Testis (tissue), 3 donors: Measurements from ENCODE around the gene NFKB1. TPM values are rescaled to one million over a fixed set of nuclear protein-coding genes. Genes with fewer than 3 reads are reported as not detected.

ENCODE experiments used
- DNase-seq: peaks from one replicate; pipeline ENCODE4 v3.0.0-alpha.2; 2019
- H3K27ac ChIP-seq, 2 donors: fragments of 200-600 bp; sonication (generic); one replicate each; pipeline ENCODE4 v1.5.1; 2019
- H3K27me3 ChIP-seq: fragments of 200-600 bp; sonication (generic); one replicate; pipeline ENCODE4 v1.5.1; 2019
- H3K36me3 ChIP-seq: fragments of 200-600 bp; sonication (generic); one replicate; pipeline ENCODE4 v1.5.1; 2017; ENCODE audit warnings: low read depth; ENCODE audit errors: missing control alignments
- H3K4me1 ChIP-seq: fragments of 200-600 bp; sonication (generic); one replicate; pipeline ENCODE4 v1.5.1; 2019
- H3K4me3 ChIP-seq, 2 donors: fragments of 200-600 bp; sonication (generic); one replicate each; pipeline ENCODE4 v1.5.1; 2017 to 2019
- H3K9me3 ChIP-seq: fragments of 200-600 bp; sonication (generic); one replicate; pipeline ENCODE4 v1.5.1; 2017
- CTCF ChIP-seq, 3 experiments: fragments of 450-650 bp in 2 of 3; fragments of 200-600 bp in 1 of 3; sonication (generic) in 1 of 3; IDR thresholded peaks; one replicate each; pipeline ENCODE4 v1.5.1; 2016 to 2019; ENCODE audit warnings: antibody characterized with exemption in 3 of 3, mild to moderate bottlenecking in 2 of 3, moderate library complexity in 1 of 3
- POLR2A ChIP-seq: fragments of 450-650 bp; IDR thresholded peaks from one replicate; pipeline ENCODE4 v1.6.1; 2017; ENCODE audit warnings: antibody characterized with exemption, mild to moderate bottlenecking, moderate library complexity
- WGBS, 2 donors: methylation state at CpG; one replicate each; pipeline ENCODE4 v1.1.5; 2018; 5-methylcytosine and 5-hydroxymethylcytosine counted together
- intact Hi-C: fragments of 100-400 bp; cut with DNase I; formaldehyde crosslinking; loops from one replicate; pipeline ENCODE4 v1.15.1; 2023; ENCODE audit warnings: low total_unique reads
- polyA plus RNA-seq: library from polyadenylated mRNA; stranded (reverse); fragments of 350-450 nt; fragmentation: Illumina TruSeq; extraction: RNeasy Lipid Tissue Mini Kit (QIAGEN cat#74804); gene quantifications from one replicate; pipeline ENCODE4 v1.2.3, GENCODE V29; 2014; ENCODE audit warnings: low read depth, low replicate concordance; ENCODE audit not compliant: insufficient read depth
- total RNA-seq, 2 donors: library from RNA; depleted of rRNA; stranded (reverse); fragments of >200 nt; gene quantifications; one replicate each; pipeline ENCODE4 v1.2.3, GENCODE V29; 2016

Gene NFKB1
- total and polyA plus RNA-seq, 3 donors from 2014 or later = 22.2 to 27.4 (median 24.6) TPM

DNA sequence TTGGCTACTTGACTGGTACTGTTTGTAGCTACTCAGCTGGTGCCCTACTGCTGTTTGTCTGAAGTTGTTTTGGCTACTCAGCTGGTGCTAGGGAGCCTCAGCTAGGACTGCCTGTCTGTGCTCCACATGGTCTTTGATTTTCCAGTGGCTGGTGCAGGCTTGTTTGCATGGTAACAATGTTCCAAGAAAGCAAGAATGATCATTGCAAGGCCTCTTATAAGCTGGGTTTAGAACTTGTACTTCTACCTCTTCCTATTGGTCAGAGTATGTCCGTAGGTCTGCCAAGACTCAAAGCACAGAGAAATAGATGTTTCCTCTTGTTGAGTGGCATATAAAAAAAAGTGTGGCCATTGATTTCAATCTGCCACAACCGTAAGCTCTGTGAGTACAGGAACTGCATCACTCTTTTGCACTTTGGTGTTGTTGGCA lies 17.6 kb downstream of the NFKB1 start:
- no peaks in the 10 kb centered on the region for H3K9me3 ChIP-seq
- DNase-seq = no peak
- no peaks in the 10 kb centered on the region for H3K4me1 ChIP-seq
- 87 to 90% methylated on average over 2 of the region's 2 CpGs for WGBS, 2 donors
- H3K27me3 ChIP-seq = no peaks in the 10 kb centered on the region
- TF ChIP-seq POLR2A (no peak), CTCF (IDR thresholded peaks at IDR 0.05) (no peak)
- H3K4me3 ChIP-seq = no peak overlapping the region
- intact Hi-C loops = no loop called here
- H3K36me3 ChIP-seq = no peaks in the 10 kb centered on the region
- H3K27ac ChIP-seq = no peak overlapping the region

GRCh38 chr4:102519925-102520324 lies 18.8 kb downstream of the NFKB1 start:
- WGBS, 2 donors = 74 to 81% methylated on average over 3 of the region's 3 CpGs
- TF ChIP-seq POLR2A (no peak), CTCF (IDR thresholded peaks at IDR 0.05) (no peak)
- H3K36me3 ChIP-seq = no peaks in the 10 kb centered on the region
- no peaks in the 10 kb centered on the region for H3K4me1 ChIP-seq
- no peak overlapping the region for H3K27ac ChIP-seq
- H3K9me3 ChIP-seq = no peaks in the 10 kb centered on the region
- intact Hi-C loops = no loop called here
- H3K4me3 ChIP-seq = no peak overlapping the region
- no peaks in the 10 kb centered on the region for H3K27me3 ChIP-seq
- no peak for DNase-seq

DNA sequence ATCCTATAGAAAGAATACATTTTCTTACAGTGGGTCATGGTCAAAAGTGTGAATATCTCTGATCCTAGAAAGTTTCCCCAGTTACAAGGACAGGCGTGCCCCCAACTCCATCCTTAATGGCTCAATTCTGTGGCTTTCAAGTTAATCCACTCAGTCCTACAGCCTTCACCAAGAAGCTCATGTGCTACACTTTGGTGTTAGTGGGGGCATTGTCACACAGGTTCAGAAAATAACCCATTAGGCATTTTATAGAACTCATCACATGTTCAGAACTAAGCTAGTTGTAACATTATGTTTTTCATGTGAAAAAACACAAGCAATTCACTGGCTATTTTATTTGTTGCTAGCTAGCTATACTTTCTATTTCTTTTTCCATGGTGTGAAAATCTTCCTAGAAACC lies 20.4 kb downstream of the NFKB1 start:
- intact Hi-C loops = no loop called here
- no peak for DNase-seq
- Histone ChIP-seq H3K4me3 (no peak overlapping the region), H3K27ac (no peak overlapping the region), H3K4me1 (no peaks in the 10 kb centered on the region), H3K36me3 (no peaks in the 10 kb centered on the region), H3K27me3 (no peaks in the 10 kb centered on the region), H3K9me3 (no peaks in the 10 kb centered on the region)
- TF ChIP-seq CTCF (IDR thresholded peaks at IDR 0.05) (no peak), POLR2A (no peak)
- 88 to 97% methylated on average over 1 of the region's 1 CpG for WGBS, 2 donors

- Histone ChIP-seq H3K27ac (no peak overlapping the region), H3K4me1 (no peaks in the 10 kb centered on the region), H3K36me3 (no peaks in the 10 kb centered on the region), H3K4me3 (no peak overlapping the region), H3K27me3 (no peaks in the 10 kb centered on the region), H3K9me3 (no peaks in the 10 kb centered on the region)
- no peak for TF ChIP-seq CTCF (IDR thresholded peaks at IDR 0.05)
- TF ChIP-seq POLR2A = no peak
- DNase-seq = no peak
- intact Hi-C loops = no loop called here
- 82 to 91% methylated on average over 3 of the region's 3 CpGs for WGBS, 2 donors
Measured at GRCh38 chr4:102522031-102522440, 20.9 kb downstream of the NFKB1 start.

DNA sequence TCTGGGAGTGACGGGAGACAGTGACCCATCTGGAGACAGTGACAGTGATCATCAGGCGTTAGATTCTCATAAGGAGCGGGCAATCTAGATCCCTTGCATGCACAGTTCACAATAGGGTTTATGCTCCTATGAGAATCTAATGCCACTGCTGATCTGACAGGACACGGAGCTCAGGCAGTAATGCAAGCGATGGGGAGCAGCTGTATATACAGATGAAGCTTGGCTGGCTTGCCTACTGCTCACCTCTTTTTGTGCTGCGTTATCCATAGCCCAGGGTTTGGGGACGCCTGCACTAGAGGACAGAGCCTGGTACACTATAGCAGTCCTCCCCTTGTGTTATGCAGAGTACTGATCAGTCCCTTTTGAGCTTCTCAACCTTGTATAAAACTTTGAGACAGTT lies 23.5 kb downstream of the NFKB1 start:
- no peaks in the 10 kb centered on the region for H3K9me3 ChIP-seq
- no peak overlapping the region for H3K27ac ChIP-seq
- 96 to 99% methylated on average over 7 of the region's 7 CpGs for WGBS, 2 donors
- no peaks in the 10 kb centered on the region for H3K4me1 ChIP-seq
- no peak for DNase-seq
- H3K4me3 ChIP-seq = no peak overlapping the region
- no peaks in the 10 kb centered on the region for H3K36me3 ChIP-seq
- intact Hi-C loops = no loop called here
- H3K27me3 ChIP-seq = no peaks in the 10 kb centered on the region
- TF ChIP-seq CTCF (IDR thresholded peaks at IDR 0.05) = no peak
- TF ChIP-seq POLR2A = no peak
